ENCODE measurements around the gene SEC31B.

DNA sequence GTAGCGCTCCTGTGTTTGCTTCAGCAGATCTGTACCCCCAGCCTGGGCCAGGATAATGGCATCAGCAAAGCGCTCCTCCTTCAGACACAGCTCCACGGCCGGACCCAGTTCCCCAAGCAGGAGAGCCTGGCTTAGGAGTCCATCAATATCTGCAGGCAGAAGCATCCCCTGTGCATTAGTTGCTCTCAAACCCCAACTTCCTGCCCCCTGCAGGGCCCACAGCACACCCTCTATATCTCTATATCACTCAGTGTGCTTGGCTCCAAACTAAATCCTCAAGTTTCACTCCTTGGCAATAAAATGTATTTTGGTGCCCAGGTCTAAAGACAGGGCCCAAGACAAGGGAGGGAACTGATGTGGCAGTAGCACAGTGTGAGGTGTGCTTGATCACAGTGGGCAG lies 21.6 kb downstream of the SEC31B start:
- TF ChIP-seq POLR2A (IDR thresholded peaks at IDR 0.05), result no peak
- TF ChIP-seq, protein P1, sequence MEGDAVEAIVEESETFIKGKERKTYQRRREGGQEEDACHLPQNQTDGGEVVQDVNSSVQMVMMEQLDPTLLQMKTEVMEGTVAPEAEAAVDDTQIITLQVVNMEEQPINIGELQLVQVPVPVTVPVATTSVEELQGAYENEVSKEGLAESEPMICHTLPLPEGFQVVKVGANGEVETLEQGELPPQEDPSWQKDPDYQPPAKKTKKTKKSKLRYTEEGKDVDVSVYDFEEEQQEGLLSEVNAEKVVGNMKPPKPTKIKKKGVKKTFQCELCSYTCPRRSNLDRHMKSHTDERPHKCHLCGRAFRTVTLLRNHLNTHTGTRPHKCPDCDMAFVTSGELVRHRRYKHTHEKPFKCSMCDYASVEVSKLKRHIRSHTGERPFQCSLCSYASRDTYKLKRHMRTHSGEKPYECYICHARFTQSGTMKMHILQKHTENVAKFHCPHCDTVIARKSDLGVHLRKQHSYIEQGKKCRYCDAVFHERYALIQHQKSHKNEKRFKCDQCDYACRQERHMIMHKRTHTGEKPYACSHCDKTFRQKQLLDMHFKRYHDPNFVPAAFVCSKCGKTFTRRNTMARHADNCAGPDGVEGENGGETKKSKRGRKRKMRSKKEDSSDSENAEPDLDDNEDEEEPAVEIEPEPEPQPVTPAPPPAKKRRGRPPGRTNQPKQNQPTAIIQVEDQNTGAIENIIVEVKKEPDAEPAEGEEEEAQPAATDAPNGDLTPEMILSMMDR (IDR thresholded peaks at IDR 0.05), result no peak

Measured in testis (tissue), 2 donors.